KMS-11 (cell line): ENCODE data around the gene MAN2A2.

ENCODE experiments used
- H2AFZ ChIP-seq: fragments of 200-600 bp; sonication (generic); 2 replicates; pipeline ENCODE4 v1.6.1; 2016; ENCODE audit warnings: antibody characterized with exemption, mixed run types, low read depth
- H3K27ac ChIP-seq: fragments of 200-600 bp; sonication (generic); 2 replicates; pipeline ENCODE4 v1.6.1; 2016; ENCODE audit warnings: mild to moderate bottlenecking, mixed run types
- H3K27me3 ChIP-seq: fragments of 200-600 bp; sonication (generic); 2 replicates; pipeline ENCODE4 v1.6.1; 2017; ENCODE audit warnings: mild to moderate bottlenecking, low read depth, mixed run types, moderate library complexity; ENCODE audit not compliant: insufficient read depth
- H3K36me3 ChIP-seq: fragments of 200-600 bp; sonication (generic); 2 replicates; pipeline ENCODE4 v1.6.1; 2017; ENCODE audit warnings: mild to moderate bottlenecking, mixed run types; ENCODE audit not compliant: insufficient read depth
- H3K4me1 ChIP-seq: fragments of 200-600 bp; sonication (generic); 2 replicates; pipeline ENCODE4 v1.6.1; 2016; ENCODE audit warnings: mild to moderate bottlenecking, low read depth, mixed run types; ENCODE audit not compliant: poor library complexity, severe bottlenecking
- H3K4me2 ChIP-seq: fragments of 200-600 bp; sonication (generic); 2 replicates; pipeline ENCODE4 v1.7.0; 2016; ENCODE audit warnings: mild to moderate bottlenecking, mixed run types
- H3K4me3 ChIP-seq: fragments of 200-600 bp; sonication (generic); IDR thresholded peaks from 2 replicates; pipeline ENCODE4 v1.6.1; 2017; ENCODE audit warnings: low read depth, low read length, mixed read lengths; ENCODE audit not compliant: insufficient read depth
- H3K79me2 ChIP-seq: fragments of 200-600 bp; sonication (generic); 2 replicates; pipeline ENCODE4 v1.6.1; 2016; ENCODE audit warnings: low read depth, mixed run types; ENCODE audit not compliant: insufficient read depth
- H3K9ac ChIP-seq: fragments of 200-600 bp; sonication (generic); 2 replicates; pipeline ENCODE4 v1.6.1; 2016; ENCODE audit warnings: mild to moderate bottlenecking, mixed run types
- H4K20me1 ChIP-seq: fragments of 200-600 bp; sonication (generic); 2 replicates; pipeline ENCODE4 v1.6.1; 2016; ENCODE audit warnings: mild to moderate bottlenecking, mixed run types; ENCODE audit not compliant: insufficient read depth
- CTCF ChIP-seq: fragments of 200-600 bp; sonication (generic); conservative IDR thresholded peaks from 2 replicates; pipeline ENCODE4 v1.6.1; 2017; ENCODE audit warnings: low read depth, mild to moderate bottlenecking, antibody characterized with exemption, low read length, moderate library complexity, mixed read lengths

Gene MAN2A2

GRCh38 chr15:90869601-90870353, 33.3 kb upstream of the MAN2A2 start:
- Histone ChIP-seq H3K9ac (no peak overlapping the region), H3K27ac (no peak overlapping the region), H3K27me3 (no peaks in the 10 kb centered on the region)

GRCh38 chr15:90870354-90871138, 32.6 kb upstream of the MAN2A2 start:
- TF ChIP-seq CTCF = no peak
- Histone ChIP-seq H3K36me3 (no peaks in the 10 kb centered on the region), H3K27me3 (no peaks in the 10 kb centered on the region), H3K4me3 (no peak overlapping the region), H3K4me1 (peaks cover 44% of the 10 kb centered on the region), H3K4me2 (peak overlapping the region; percentile 46), H3K27ac (no peak overlapping the region), H3K79me2 (peaks cover 24% of the 10 kb centered on the region), H3K9ac (peak overlapping the region; percentile 53; the same call in 1 of the 2 replicates), H4K20me1 (no peaks in the 10 kb centered on the region), H2AFZ (peak overlapping the region; percentile 67)

More at GRCh38 chr15:90869601-90870353, 33.3 kb upstream of the MAN2A2 start:
- Histone ChIP-seq H3K36me3 (no peaks in the 10 kb centered on the region), H3K4me3 (no peak overlapping the region), H2AFZ (no peak overlapping the region), H3K4me2 (peak overlapping the region; percentile 6; the same call in 1 of the 2 replicates), H4K20me1 (no peaks in the 10 kb centered on the region), H3K79me2 (peaks cover 24% of the 10 kb centered on the region), H3K4me1 (peaks cover 44% of the 10 kb centered on the region)
- TF ChIP-seq CTCF = no peak

GRCh38 chr15:90871139-90871715, 31.9 kb upstream of the MAN2A2 start:
- Histone ChIP-seq H2AFZ (peak overlapping the region; percentile 67), H3K4me2 (peak overlapping the region; percentile 46), H3K9ac (peak overlapping the region; percentile 53; the same call in 1 of the 2 replicates), H4K20me1 (no peaks in the 10 kb centered on the region), H3K27me3 (no peaks in the 10 kb centered on the region), H3K4me3 (no peak overlapping the region), H3K4me1 (peaks cover 44% of the 10 kb centered on the region), H3K36me3 (no peaks in the 10 kb centered on the region), H3K27ac (0 out of 2 replicates have a peak overlapping the region, but pooled peaks have one; percentile 32), H3K79me2 (peaks cover 24% of the 10 kb centered on the region)
- TF ChIP-seq CTCF = no peak

- H2AFZ ChIP-seq = peak overlapping the region; percentile 34
- peaks cover 24% of the 10 kb centered on the region for H3K79me2 ChIP-seq
- no peak for TF ChIP-seq CTCF
- H3K4me3 ChIP-seq = no peak overlapping the region
- no peaks in the 10 kb centered on the region for H3K27me3 ChIP-seq
- peak overlapping the region; percentile 32; the same call in 1 of the 2 replicates for H3K27ac ChIP-seq
- peak overlapping the region; percentile 82 for H3K4me2 ChIP-seq
- no peaks in the 10 kb centered on the region for H4K20me1 ChIP-seq
- no peaks in the 10 kb centered on the region for H3K36me3 ChIP-seq
- H3K9ac ChIP-seq = peak overlapping the region; percentile 53; the same call in 1 of the 2 replicates
- peaks cover 44% of the 10 kb centered on the region for H3K4me1 ChIP-seq
Measured at GRCh38 chr15:90871716-90872485, 31.2 kb upstream of the MAN2A2 start.
